Stomach smooth muscle (tissue), 2 donors: ENCODE data around the gene NALCN.

Experiments used
- H3K27ac ChIP-seq: one replicate; pipeline ENCODE4 v1.7.0; 2013; ENCODE audit warnings: mild to moderate bottlenecking, low read length, inconsistent platforms
- H3K27me3 ChIP-seq, 2 donors: one replicate each; pipeline ENCODE4 v1.7.0; 2013; ENCODE audit warnings: low read length in 2 of 2; ENCODE audit not compliant: insufficient read depth in 2 of 2, control insufficient read depth in 1 of 2
- H3K36me3 ChIP-seq, 2 donors: one replicate each; pipeline ENCODE4 v1.7.0; 2013; ENCODE audit warnings: low read length in 2 of 2; ENCODE audit not compliant: control insufficient read depth in 2 of 2, insufficient read depth in 2 of 2
- H3K4me1 ChIP-seq: one replicate; pipeline ENCODE4 v1.7.0; 2013; ENCODE audit warnings: low read length; ENCODE audit not compliant: control insufficient read depth, insufficient read depth
- H3K4me3 ChIP-seq, 2 donors: one replicate each; pipeline ENCODE4 v1.7.0; 2013; ENCODE audit warnings: low read length in 2 of 2
- H3K9ac ChIP-seq, 2 donors: one replicate each; pipeline ENCODE4 v1.7.0; 2013; ENCODE audit warnings: low read length in 2 of 2, mild to moderate bottlenecking in 1 of 2
- H3K9me3 ChIP-seq, 2 donors: one replicate each; pipeline ENCODE4 v1.7.0; 2013; ENCODE audit warnings: low read length in 2 of 2; ENCODE audit not compliant: control insufficient read depth in 2 of 2
- donor health status: healthy.
- donor health status: Pancreatic carcinoma.

Gene NALCN

DNA sequence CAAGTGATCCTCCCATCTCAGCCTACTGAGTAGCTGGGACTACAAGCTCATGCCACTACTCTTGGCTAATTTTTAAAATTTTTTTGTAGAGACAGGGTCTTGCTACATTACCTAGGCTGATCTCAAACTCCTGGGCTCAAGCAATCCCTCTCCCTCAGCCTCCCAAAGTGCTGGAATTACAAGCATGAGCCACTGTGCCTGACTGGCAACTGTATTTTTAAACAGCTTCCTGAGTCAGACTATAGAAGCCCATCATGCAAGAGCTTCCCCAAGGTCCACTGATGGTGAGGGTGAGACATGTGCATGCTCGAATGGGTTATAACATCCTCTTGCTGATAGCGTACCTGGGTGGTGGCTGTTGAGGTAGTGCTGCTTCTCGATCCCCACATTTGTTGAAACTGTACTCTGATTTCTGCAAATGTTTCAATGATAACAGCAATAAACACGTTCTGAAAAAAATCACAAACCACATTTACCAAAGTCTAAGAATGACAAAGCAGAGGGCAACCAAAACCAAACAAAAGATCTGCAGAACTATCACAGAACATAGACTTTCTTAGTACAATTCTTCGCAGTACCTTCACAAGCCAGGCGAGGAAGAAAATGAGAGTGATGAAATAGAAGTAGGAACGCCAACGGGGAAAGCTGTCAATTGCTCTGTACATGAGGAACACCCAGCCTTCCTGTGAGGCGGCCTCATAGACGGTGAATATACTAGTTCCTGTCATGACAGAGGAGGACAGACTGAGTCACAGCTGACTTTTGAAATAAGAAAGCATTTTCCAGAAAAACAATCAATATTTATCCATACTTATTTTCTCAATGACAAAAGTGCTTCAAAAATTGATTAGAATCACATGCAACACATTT lies 124.4 kb downstream of the NALCN start:
- Histone ChIP-seq H3K4me1 (no peaks in the 10 kb centered on the region), H3K4me3 (no peak overlapping the region), H3K36me3 (no peaks in the 10 kb centered on the region), H3K9ac (no peak overlapping the region), H3K27me3 (no peaks in the 10 kb centered on the region), H3K9me3 (no peaks in the 10 kb centered on the region), H3K27ac (no peak overlapping the region)

DNA sequence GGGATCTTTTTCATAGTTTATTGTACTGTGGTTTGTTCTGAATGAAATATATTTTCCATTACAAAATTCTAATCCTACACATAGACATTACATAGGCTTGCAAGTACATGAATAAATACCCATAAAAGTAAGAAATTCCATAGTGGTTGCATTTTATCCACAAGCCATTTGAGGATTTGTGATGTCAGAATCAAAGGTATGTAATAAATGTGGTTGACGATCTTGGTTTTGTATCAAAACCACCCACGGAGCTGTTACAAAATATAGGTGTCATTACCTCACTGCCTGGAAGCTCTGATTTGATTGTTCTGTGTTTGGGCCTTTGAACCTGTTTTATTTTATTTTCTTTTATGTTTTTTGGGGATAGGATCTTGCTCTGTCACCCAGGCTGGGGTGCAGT lies 125.1 kb downstream of the NALCN start:
- H3K27me3 ChIP-seq = no peaks in the 10 kb centered on the region
- no peak overlapping the region for H3K27ac ChIP-seq
- H3K4me3 ChIP-seq = no peak overlapping the region
- H3K36me3 ChIP-seq = no peaks in the 10 kb centered on the region
- no peaks in the 10 kb centered on the region for H3K4me1 ChIP-seq
- no peaks in the 10 kb centered on the region for H3K9me3 ChIP-seq
- H3K9ac ChIP-seq = no peak overlapping the region

DNA sequence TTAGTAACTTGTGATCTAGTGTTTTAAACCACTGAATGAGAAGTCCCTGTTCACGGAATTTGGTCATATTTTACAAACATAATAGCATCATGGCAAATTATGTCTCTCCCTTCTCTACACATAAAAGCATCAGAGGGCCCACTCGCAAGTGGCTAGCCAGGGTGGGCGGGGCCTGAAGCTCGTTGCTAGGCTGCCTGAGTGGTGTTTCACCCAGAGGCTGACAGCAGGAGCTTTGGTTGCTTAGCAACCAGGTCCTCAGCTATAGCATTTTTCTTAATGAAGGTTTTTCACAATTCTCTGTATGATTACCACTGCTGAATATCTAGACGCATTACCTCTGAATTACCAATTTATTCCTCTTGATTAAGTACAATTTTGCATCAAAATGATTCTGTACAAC lies 126.5 kb downstream of the NALCN start:
- H3K27me3 ChIP-seq = no peaks in the 10 kb centered on the region
- no peak overlapping the region for H3K4me3 ChIP-seq
- H3K27ac ChIP-seq = no peak overlapping the region
- no peaks in the 10 kb centered on the region for H3K9me3 ChIP-seq
- no peaks in the 10 kb centered on the region for H3K36me3 ChIP-seq
- no peak overlapping the region for H3K9ac ChIP-seq
- no peaks in the 10 kb centered on the region for H3K4me1 ChIP-seq

DNA sequence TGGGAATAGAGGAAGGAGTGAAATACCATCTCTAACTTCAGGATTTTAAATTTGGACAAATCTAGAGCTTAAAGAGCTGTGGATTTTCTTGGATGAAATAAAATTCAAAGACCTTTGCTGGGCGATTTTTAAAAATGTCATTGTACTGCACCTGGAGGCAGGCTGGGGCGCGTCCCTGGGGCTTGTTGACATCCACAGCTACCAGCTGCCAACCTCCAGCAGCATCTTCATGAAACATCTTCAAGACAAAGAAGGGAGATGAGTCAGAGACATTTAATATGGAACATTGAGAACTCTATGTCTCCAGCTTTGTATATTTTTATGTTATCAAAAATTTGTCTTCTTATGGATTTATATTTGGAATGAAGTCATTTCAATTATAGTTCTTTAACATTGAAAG lies 132.5 kb downstream of the NALCN start:
- Histone ChIP-seq H3K9me3 (no peaks in the 10 kb centered on the region), H3K4me1 (no peaks in the 10 kb centered on the region), H3K27me3 (no peaks in the 10 kb centered on the region), H3K27ac (no peak overlapping the region), H3K9ac (no peak overlapping the region), H3K4me3 (no peak overlapping the region), H3K36me3 (no peaks in the 10 kb centered on the region)

DNA sequence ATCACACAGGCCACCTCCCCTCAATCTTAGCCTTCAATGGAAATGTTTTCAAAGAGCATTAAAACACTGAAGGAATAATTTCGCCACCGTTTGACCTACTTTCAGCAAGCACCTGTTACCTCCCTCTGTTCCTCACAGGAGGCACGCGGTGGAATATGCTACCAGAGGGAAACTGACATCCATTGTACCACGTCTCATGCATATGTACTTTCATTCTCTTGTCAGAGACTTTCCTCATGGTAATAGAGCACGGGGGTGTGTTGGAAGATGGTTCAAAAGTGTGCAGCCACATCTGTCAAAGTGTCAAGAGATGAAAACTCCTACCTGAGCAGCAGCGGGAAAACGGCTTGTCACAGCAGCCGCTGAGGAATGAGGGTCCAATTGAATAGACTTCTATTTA lies 143.4 kb downstream of the NALCN start:
- H3K36me3 ChIP-seq = no peaks in the 10 kb centered on the region
- H3K27ac ChIP-seq = no peak overlapping the region
- H3K9me3 ChIP-seq = no peaks in the 10 kb centered on the region
- H3K4me1 ChIP-seq = no peaks in the 10 kb centered on the region
- no peak overlapping the region for H3K4me3 ChIP-seq
- H3K27me3 ChIP-seq = peaks cover 0 to 2% of the 10 kb centered on the region in 2 donors
- no peak overlapping the region for H3K9ac ChIP-seq

DNA sequence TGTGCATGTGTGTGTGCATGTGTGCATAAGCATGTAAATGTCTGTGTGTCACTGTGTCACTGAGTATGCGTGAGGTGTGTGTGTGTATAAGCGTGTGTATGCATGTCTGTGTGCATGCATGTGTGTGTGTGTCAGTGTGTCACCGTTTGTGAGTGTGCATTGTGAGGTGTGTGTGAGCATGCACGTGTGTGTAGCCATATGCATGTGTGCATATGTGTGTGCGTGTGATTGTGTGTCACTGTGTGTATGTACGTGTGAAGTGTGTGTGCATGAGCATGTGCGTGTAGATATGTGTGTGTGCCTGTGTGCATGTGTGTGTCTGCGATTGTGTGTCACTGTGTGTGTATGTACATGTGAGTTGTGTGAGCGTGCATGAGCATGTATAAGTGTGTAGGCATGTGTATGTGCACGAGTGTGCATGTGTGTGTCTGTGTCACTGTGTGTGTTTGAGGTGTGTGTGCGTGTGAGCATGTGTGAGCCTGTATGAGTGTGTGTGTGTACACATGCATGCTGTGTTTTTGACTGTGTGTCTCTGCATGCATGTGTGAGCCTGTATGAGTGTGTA lies 144.5 kb downstream of the NALCN start:
- Histone ChIP-seq H3K9ac (no peak overlapping the region), H3K4me3 (no peak overlapping the region), H3K36me3 (no peaks in the 10 kb centered on the region), H3K9me3 (no peaks in the 10 kb centered on the region), H3K27me3 (peaks cover 0 to 2% of the 10 kb centered on the region in 2 donors), H3K4me1 (no peaks in the 10 kb centered on the region), H3K27ac (no peak overlapping the region)

DNA sequence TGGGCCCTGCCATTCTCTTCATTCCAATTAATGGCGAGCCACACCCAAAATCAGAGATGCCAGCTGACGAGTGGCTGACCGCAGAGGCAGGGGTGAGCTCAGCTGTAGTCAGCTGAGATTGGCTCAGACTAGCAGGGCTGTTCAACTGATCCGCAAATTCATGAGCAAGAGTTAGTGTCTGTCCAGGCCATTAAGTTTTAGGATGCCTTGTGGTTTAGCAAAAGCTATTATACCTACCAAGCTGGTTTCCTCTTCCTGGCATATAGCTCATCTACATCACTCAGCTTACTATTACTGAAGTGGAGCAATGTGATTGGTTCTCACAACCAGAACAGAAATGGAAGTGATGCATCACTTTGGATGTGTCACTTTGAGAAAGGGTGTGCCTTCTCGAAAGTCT lies 148.7 kb downstream of the NALCN start:
- Histone ChIP-seq H3K36me3 (no peaks in the 10 kb centered on the region), H3K9ac (no peak overlapping the region), H3K4me1 (no peaks in the 10 kb centered on the region), H3K4me3 (no peak overlapping the region), H3K9me3 (no peaks in the 10 kb centered on the region), H3K27ac (no peak overlapping the region), H3K27me3 (peaks cover 0 to 2% of the 10 kb centered on the region in 2 donors)

DNA sequence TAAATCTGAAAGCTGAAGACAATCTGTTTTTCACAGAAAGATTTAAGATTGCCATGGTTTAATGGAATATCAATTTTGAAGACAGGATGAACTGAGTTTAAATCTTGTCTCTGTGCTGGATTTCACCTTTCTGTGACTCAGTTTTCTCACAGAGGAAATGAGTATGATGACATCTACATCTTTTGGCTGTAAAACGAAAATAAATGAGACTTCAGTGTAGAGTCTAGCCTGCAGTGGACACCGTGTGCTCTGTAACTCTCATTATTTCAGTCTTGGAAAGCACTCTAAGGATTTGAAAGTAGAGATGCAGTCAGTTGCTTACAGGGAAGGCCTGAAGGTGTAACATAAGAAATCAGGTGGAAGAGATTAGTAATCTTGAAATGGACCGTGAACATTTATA lies 150.4 kb downstream of the NALCN start:
- H3K27ac ChIP-seq = no peak overlapping the region
- no peaks in the 10 kb centered on the region for H3K9me3 ChIP-seq
- H3K4me3 ChIP-seq = no peak overlapping the region
- no peaks in the 10 kb centered on the region for H3K36me3 ChIP-seq
- H3K4me1 ChIP-seq = no peaks in the 10 kb centered on the region
- H3K27me3 ChIP-seq = no peaks in the 10 kb centered on the region
- H3K9ac ChIP-seq = no peak overlapping the region

DNA sequence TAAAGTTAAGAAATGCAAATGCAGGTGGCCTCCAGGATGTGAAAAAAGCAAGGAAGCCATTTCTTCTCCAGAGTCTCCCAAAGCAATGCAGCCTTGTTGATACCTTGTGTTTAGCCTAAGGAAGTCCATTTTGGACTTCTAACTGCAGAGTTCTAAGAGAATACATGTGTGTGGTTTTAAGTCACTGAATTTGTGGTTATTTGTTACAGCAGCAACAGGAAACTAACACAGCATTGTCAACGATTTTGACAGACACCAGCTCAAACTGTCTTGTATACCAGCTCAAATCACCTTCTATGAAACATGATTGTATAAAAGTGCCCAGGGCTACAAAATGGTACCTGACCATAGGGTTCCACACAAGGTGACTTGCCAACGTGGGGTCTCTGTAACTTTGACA lies 151.4 kb downstream of the NALCN start:
- Histone ChIP-seq H3K4me3 (no peak overlapping the region), H3K9ac (no peak overlapping the region), H3K9me3 (no peaks in the 10 kb centered on the region), H3K27ac (no peak overlapping the region), H3K4me1 (no peaks in the 10 kb centered on the region), H3K36me3 (no peaks in the 10 kb centered on the region), H3K27me3 (no peaks in the 10 kb centered on the region)

DNA sequence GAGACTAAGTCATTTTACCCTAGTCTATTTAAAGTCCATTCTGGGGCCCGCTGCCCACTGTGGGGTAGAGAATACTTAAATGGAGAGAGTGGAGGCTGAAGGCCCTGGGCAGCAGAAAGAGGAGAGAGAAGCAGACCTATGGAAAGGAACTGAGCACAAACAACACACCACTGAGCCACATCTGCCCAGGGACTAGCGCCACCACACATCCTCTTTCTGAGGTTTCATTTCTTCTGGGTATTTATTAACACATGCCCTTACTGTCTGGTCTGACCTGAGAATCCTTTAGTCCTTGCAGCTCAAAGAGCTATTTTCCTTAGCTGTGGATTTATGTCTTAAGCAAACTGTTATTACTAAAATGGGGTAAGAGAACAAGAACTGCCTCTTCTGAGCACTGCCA lies 154.0 kb downstream of the NALCN start:
- Histone ChIP-seq H3K4me3 (no peak overlapping the region), H3K36me3 (no peaks in the 10 kb centered on the region), H3K9me3 (no peaks in the 10 kb centered on the region)

DNA sequence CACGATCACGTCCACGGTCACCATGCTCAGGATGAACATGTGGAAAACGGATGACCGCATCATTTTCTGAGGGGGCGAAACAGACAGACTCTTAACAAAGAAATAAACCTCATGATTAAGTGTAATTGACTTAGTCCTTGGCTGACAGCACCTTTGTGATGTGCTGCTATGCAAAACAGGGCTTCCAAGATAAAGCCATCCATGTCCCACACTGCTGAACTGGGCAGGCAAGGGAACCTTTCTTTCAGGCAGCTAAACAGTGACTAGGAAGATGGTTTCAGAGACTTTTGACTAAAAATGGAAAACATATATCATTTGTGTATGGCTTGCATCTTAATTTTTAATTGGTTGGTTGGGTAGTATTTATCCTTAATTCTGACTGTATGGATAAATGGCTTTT lies 157.8 kb downstream of the NALCN start:
- H3K4me3 ChIP-seq = no peak overlapping the region
- H3K27ac ChIP-seq = no peak overlapping the region
- no peak overlapping the region for H3K9ac ChIP-seq
- no peaks in the 10 kb centered on the region for H3K36me3 ChIP-seq
- no peaks in the 10 kb centered on the region for H3K4me1 ChIP-seq
- H3K27me3 ChIP-seq = no peaks in the 10 kb centered on the region
- no peaks in the 10 kb centered on the region for H3K9me3 ChIP-seq

More for the DNA sequence above, 154.0 kb downstream of the NALCN start:
- Histone ChIP-seq H3K4me1 (no peaks in the 10 kb centered on the region), H3K27ac (no peak overlapping the region), H3K27me3 (no peaks in the 10 kb centered on the region), H3K9ac (no peak overlapping the region)
